HPDE6-E6E7 (cell line): ENCODE data around the gene NCK1.
A peak's percentile ranks its signal among the peaks of the same experiment; 100 is the strongest.

Experiments used
- DNase-seq: peaks from one replicate; pipeline ENCODE4 v3.0.0; 2011; ENCODE audit warnings: missing footprints; ENCODE audit errors: extremely low spot score

NCK1 gene

GRCh38 chr3:136861890-136862616 lies at the start of gene NCK1:
Gene NCK1 (plus strand): TSS chr3:136862208. CDS start chr3:136928002, 65,794 bp downstream.
- peak; percentile 99 for DNase-seq

GRCh38 chr3:136817448-136817847 lies 44.6 kb upstream of the NCK1 start:
- no peak for DNase-seq

- peak; percentile 85 for DNase-seq
Observed at GRCh38 chr3:136818191-136818768, 43.7 kb upstream of the NCK1 start.

- no peak for DNase-seq
Observed at GRCh38 chr3:136818769-136819391, 43.1 kb upstream of the NCK1 start, which contains the start of gene SLC35G2. Gene SLC35G2 (plus strand): TSS chr3:136819126. CDS start chr3:136854461, 35,335 bp downstream.

GRCh38 chr3:136819392-136819730 lies 42.6 kb upstream of the NCK1 start:
- peak; percentile 64 for DNase-seq

- peak; percentile 60 for DNase-seq
Observed at GRCh38 chr3:136819731-136820679, 42.0 kb upstream of the NCK1 start.

- no peak for DNase-seq
Observed at GRCh38 chr3:136831461-136831860, 30.5 kb upstream of the NCK1 start.

GRCh38 chr3:136835089-136835812 lies 26.8 kb upstream of the NCK1 start:
- no peak for DNase-seq

GRCh38 chr3:136835813-136836510 lies 26.0 kb upstream of the NCK1 start:
- no peak for DNase-seq

GRCh38 chr3:136836511-136837156 lies 25.4 kb upstream of the NCK1 start:
- no peak for DNase-seq

GRCh38 chr3:136838641-136839555 lies 23.1 kb upstream of the NCK1 start:
- DNase-seq, result peak; percentile 25

GRCh38 chr3:136839556-136839931 lies 22.5 kb upstream of the NCK1 start:
- DNase-seq, result no peak

- DNase-seq, result no peak
Observed at GRCh38 chr3:136840252-136840651, 21.8 kb upstream of the NCK1 start.

- no peak for DNase-seq
Observed at GRCh38 chr3:136842294-136842693, 19.7 kb upstream of the NCK1 start.

GRCh38 chr3:136844724-136845123 lies 17.3 kb upstream of the NCK1 start:
- no peak for DNase-seq

- DNase-seq, result no peak
Observed at GRCh38 chr3:136852180-136852579, 9.8 kb upstream of the NCK1 start.

- no peak for DNase-seq
Observed at GRCh38 chr3:136856665-136857064, 5.3 kb upstream of the NCK1 start.

- DNase-seq, result no peak
Observed at GRCh38 chr3:136858381-136858780, 3.6 kb upstream of the NCK1 start.

- DNase-seq, result no peak
Observed at GRCh38 chr3:136860541-136860940, 1.5 kb upstream of the NCK1 start.
